HG03045 (cell line): ENCODE measurements around the gene LEMD1.

Experiments used
- ATAC-seq: cut with Tn5 transposase; IDR thresholded peaks from one replicate; pipeline ENCODE4 v1.9.1; 2021; ENCODE audit warnings: mild to moderate bottlenecking, moderate library complexity; ENCODE audit not compliant: unreplicated experiment

LEMD1 gene

GRCh38 chr1:205356440-205357139 lies 65.3 kb downstream of the LEMD1 start, which contains the start of gene KLHDC8A:
Gene KLHDC8A, minus strand, starts transcription at chr1:205356922. Its CDS starts 13,318 bp downstream, at chr1:205343604.
- ATAC-seq, result no peak

DNA sequence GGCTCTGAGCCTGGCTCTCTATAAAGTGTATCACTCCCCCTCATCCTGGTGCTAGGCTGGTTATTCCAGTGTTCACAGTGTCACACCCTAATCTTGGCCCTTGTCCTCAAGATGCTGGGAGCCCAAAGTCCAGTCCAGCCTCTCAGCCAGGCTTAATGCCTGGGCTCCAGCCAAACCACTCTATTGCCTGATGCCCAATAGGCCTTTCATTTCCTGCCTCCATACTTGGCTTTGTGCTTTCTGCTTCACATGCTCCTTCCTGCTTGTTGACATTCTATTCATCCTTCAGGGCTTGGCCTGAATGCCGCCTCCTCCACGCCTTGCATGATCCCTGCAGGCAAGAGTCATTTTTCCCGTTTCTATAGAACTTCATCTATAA lies 66.8 kb downstream of the LEMD1 start:
- no peak for ATAC-seq

DNA sequence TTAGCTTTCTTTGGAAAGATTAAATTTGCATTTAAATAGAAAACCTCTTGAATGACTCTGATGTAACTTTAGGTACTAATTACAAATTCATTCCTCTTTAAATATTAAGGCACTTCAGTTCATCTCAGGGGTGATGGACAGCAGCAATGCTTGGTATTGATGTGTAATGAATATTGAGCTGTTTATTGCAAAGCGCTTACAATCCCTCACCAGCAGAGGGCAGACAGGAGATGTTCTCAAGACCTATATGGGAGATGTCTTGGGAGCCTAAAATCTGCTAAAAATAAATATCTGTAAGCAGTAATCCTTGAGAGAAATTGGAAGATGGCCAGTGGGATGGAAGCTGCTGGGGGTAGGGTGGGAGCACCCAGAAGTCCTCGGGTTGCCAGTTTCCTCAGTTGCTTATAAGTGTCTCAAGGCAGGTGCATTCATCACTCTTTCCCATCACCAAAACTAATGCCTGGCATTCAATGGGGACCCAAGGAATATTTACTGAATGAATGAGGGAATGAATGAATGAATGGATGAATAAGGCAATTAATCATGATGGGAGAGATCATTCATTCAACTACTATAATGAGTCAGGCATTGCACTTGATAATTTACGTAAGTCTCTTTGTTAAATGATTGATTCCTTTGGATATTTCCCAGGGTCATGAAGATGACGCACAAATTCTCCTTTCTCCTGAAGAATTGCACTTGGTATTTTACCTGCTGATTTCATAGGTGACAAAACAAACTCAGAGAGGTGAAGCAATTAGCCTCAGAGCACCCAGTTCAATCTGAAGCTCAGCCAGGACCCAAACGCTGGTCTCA lies 67.4 kb downstream of the LEMD1 start:
- no peak for ATAC-seq

DNA sequence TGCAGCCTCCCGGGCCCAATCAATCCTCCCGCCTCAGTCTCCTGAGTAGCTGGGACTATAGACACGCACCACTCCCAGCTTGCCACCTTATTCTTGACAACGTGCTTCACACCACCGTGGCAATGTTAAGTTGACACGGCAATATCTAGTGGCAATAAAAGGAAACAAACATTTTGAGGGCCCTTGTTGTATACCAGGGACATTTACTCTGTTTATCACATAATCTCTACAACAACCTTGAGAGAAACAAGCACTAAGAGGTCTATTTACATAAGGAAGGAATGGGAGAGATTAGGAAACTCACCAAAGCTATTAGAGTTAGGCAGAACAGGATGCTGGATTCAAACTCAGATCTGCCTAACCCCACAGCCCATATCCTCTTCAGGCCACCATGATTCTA lies 68.2 kb downstream of the LEMD1 start:
- ATAC-seq, result no peak

DNA sequence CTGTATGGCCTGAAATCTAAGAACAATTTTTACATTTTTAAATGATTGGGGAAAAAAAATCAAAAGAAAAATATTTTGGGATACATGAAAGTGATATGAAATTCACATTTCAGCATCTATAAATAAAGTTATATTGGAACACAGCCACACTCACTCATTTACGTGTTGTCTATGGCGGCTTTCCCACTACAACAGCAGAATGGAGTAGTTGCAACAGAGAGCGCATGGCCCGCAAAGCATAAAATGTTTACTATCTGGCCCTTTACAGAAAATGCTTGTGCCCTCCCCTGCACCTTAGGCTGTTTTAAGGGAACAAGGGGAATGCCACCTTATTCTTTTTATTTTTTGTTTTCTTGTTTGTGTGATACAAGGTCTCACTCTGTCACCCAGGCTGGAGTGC lies 68.7 kb downstream of the LEMD1 start:
- ATAC-seq, result no peak

- ATAC-seq, result no peak
Observed at GRCh38 chr1:205351984-205352713, 69.7 kb downstream of the LEMD1 start.

- ATAC-seq, result no peak
Observed at GRCh38 chr1:205350691-205351141, 71.1 kb downstream of the LEMD1 start.

DNA sequence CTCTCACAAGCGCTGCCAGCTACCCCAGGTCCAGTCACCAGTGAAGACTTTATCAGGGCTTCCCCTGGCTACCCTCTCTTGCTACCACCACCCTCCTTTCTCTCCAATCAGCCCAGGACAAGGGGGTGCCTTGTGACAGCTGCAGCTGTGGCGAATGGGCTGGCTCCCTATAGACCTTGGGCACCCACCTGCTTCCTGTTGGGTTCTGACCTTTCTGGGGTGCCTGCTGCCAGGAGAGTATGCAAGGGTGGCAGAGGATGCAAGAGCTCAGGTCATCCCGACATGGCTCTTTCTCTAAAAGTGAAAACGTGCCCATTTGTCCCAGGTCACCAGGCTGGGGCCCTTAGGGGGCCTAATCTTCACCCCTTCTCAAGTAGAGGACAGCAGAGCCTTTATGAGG lies 71.7 kb downstream of the LEMD1 start:
- no peak for ATAC-seq

- ATAC-seq, result no peak
Observed at GRCh38 chr1:205348554-205349487, 73.0 kb downstream of the LEMD1 start.

DNA sequence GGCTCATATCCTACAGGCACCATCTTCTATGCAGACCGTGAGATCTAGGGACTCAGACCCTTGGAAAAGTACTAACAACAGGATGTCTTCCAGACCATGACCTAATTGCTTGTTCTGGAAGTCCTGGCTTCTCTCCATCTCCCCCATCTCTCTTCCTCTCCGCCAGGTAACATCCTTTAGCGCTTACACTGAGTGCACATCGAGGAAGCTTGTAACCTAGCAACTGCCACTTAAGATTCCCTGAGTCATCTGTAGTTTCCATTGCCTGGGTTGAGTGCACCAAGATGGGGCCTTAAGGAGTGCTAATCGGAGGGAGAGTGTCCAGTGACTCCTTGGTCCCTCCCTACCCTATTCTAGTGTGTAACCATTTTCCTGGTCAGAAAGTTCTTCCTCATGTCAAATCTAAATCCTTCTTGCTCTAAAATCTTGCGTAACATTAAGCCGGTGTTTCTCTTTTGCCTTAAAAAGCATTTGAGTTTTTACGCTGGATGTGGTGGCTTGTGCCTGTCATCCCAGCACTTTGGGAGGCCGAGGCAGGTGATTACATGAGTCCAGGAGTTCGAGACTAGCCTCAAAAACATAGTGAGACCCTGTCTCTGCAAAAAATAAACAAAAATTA lies 74.8 kb downstream of the LEMD1 start:
- no peak for ATAC-seq

DNA sequence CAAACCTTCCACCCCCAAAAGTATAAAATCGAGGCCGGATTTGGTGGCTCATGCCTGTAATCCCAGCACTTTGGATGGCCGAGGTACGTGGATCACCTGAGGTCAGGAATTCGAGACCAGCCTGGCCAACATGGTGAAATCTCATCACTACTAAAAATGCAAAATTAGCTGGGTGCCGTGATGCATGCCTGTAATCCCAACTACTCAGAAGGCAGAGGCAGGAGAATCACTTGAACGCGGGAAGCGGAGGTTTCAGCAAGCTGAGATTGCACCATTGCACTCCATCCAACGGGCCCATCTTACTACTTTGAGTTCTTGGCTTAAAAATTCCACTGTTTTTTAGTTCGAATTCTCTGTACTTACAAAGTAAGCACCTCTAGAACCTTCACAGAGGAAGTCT lies 76.1 kb downstream of the LEMD1 start:
- ATAC-seq, result no peak

GRCh38 chr1:205344066-205344928 lies 77.6 kb downstream of the LEMD1 start:
- ATAC-seq, result no peak

DNA sequence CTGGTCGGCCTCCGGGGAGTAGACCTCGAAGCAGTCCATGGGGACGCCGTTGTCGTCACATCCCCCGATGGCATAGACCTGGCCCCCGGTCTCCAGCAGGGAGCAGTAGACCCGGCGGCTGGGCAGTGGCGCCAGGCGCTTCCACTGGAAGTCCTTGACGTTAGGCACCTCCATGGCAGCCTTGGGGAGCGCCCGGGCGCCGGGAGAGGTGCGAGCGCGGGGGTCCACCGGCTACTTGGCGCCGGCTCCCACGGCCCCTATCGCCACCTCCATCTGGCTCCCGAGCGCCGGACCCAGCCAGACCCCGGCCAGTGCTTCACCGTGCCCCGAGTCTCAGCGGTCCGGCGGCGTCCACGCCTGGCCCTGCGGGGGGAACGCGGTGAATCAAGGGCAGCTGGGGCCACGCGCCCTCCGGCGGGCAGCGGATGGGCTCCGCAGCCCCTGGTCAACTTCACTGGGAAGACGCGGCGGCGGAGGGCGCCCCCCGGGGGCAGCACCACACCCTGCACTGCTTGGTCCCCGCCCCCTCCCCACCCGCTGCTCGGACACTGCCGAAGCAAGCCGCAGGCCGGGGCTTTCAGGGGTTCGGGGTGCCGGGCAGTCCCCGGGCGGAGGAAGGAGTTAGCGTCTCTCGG lies 78.3 kb downstream of the LEMD1 start:
- no peak for ATAC-seq

- ATAC-seq, result no peak
Observed at GRCh38 chr1:205342986-205343385, 78.9 kb downstream of the LEMD1 start.

GRCh38 chr1:205340676-205341075 lies 81.2 kb downstream of the LEMD1 start:
- ATAC-seq, result no peak

- no peak for ATAC-seq
Observed at GRCh38 chr1:205339717-205340116, 82.1 kb downstream of the LEMD1 start.

GRCh38 chr1:205339197-205339702 lies 82.6 kb downstream of the LEMD1 start:
- ATAC-seq, result no peak

- no peak for ATAC-seq
Observed at GRCh38 chr1:205338011-205338410, 83.8 kb downstream of the LEMD1 start.
